Bronchial epithelial cell (primary cell): ENCODE results near the gene ASCC1. TPM values are rescaled to one million over a fixed set of nuclear protein-coding genes. Genes with fewer than 3 reads are reported as not detected.

Experiments
- DNase-seq: peaks from one replicate; pipeline ENCODE4 v3.0.0-alpha.2; 2010; ENCODE audit warnings: low read depth
- FAIRE-seq: peaks from 2 replicates; lab custom pipeline; 2011; peaks lifted over from hg19 to GRCh38; lab: Jason Lieb, UNC
- H3K27me3 ChIP-seq: 2 replicates; pipeline ENCODE4 v1.5.1; 2011; ENCODE audit warnings: low read length; ENCODE audit not compliant: control insufficient read depth, insufficient read depth
- H3K36me3 ChIP-seq: 2 replicates; pipeline ENCODE4 v1.5.1; 2011; ENCODE audit warnings: low read length; ENCODE audit not compliant: control insufficient read depth, insufficient read depth
- H3K4me3 ChIP-seq: 2 replicates; pipeline ENCODE4 v1.5.1; 2011; ENCODE audit warnings: mild to moderate bottlenecking, low read depth, low read length, control low read depth
- CTCF ChIP-seq: IDR thresholded peaks from 2 replicates; pipeline ENCODE4 v1.5.1; 2011; ENCODE audit warnings: mild to moderate bottlenecking, moderate library complexity, low read length, control low read depth, inconsistent platforms; ENCODE audit not compliant: insufficient read depth, severe bottlenecking
- total RNA-seq: library from RNA; depleted of rRNA; stranded (reverse); fragments of >200 nt; gene quantifications from 2 replicates; pipeline ENCODE4 v1.2.1, GENCODE V29; 2014

Gene ASCC1
- total RNA-seq, 1 donor from 2014 or later = 22.4 TPM

DNA sequence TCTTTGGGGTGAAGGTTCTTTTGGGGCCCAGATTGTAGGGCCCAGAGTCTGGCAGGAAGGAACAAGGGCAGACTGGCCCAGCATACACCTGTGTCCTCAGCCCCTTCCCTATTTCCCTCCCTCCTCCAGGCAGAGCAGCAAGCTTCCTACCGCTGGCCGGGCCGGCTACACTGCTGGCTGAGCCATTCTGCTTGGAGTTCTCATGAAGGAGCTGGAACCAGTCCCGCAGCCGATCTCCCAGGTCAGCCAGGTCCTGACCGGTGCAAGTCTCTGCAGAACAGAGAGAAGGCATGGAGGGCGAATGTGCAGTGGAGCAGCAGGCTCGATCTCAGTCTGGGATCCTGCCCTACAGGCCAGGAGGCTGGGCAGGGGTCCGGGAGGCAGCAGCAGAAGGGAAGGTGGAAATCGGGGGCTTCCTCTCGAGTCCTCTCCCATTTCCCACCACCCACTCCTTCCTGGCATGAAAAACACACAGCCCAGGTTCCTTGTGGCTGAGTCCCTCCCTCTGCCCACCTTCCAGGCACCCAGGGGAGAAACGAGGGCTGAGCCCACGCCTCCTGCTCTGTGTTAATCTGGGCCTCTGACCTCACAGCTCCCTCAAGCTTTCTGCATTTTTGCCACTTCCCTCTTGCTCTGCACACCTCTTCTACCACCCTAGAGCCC is 148.5 kb downstream of the ASCC1 start:
- no peak for TF ChIP-seq CTCF
- H3K27me3 ChIP-seq = peaks cover 6% of the 10 kb centered on the region
- no peaks in the 10 kb centered on the region for H3K36me3 ChIP-seq
- FAIRE-seq = no peak
- no peak overlapping the region for H3K4me3 ChIP-seq
- no peak for DNase-seq

GRCh38 chr10:72066318-72067284 is 149.5 kb downstream of the ASCC1 start:
- Histone ChIP-seq H3K27me3 (peaks cover 6% of the 10 kb centered on the region), H3K36me3 (no peaks in the 10 kb centered on the region), H3K4me3 (no peak overlapping the region)
- TF ChIP-seq CTCF = no peak
- FAIRE-seq (no peak), DNase-seq (no peak)

- peaks cover 6% of the 10 kb centered on the region for H3K27me3 ChIP-seq
- TF ChIP-seq CTCF = no peak
- H3K4me3 ChIP-seq = no peak overlapping the region
- DNase-seq (no peak), FAIRE-seq (no peak)
- H3K36me3 ChIP-seq = no peaks in the 10 kb centered on the region
Measured at GRCh38 chr10:72065439-72066025, 150.5 kb downstream of the ASCC1 start.

DNA sequence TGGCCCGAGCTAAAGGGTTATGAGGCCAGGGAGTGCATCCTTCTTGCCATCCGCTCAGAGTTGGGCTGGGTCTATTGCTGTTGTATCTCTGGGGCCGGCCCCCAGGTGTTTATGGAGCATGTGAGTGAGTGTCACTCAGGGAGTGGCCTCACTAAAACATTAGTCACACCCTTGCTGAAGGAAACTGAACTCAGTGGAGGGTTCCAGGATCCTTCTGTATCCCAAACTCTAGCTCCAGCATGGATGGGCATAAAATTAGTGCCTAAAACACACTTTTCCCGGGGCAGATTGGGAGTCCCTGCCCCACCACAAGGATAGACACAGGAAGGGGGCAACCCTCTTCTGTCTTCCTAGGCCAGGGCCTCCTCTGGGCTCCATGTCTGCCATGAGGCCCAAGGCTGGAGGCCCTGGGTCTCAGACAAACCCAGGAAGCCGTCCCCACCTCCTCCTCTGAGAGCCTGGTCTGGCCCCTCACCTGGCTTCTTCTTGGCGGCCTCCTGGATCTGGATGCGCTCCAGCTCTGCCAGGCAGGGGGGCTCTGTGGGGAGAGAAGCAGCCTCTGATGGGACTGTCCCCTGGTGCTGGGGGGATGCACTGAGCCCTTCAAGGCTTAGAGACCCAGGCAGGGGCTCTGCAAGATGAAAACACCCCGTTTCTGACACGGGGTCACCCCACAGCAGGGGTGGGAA is 152.2 kb downstream of the ASCC1 start:
- H3K36me3 ChIP-seq = no peaks in the 10 kb centered on the region
- H3K27me3 ChIP-seq = peaks cover 6% of the 10 kb centered on the region
- DNase-seq = peak; percentile 57
- FAIRE-seq = no peak
- H3K4me3 ChIP-seq = no peak overlapping the region
- TF ChIP-seq CTCF = no peak

DNA sequence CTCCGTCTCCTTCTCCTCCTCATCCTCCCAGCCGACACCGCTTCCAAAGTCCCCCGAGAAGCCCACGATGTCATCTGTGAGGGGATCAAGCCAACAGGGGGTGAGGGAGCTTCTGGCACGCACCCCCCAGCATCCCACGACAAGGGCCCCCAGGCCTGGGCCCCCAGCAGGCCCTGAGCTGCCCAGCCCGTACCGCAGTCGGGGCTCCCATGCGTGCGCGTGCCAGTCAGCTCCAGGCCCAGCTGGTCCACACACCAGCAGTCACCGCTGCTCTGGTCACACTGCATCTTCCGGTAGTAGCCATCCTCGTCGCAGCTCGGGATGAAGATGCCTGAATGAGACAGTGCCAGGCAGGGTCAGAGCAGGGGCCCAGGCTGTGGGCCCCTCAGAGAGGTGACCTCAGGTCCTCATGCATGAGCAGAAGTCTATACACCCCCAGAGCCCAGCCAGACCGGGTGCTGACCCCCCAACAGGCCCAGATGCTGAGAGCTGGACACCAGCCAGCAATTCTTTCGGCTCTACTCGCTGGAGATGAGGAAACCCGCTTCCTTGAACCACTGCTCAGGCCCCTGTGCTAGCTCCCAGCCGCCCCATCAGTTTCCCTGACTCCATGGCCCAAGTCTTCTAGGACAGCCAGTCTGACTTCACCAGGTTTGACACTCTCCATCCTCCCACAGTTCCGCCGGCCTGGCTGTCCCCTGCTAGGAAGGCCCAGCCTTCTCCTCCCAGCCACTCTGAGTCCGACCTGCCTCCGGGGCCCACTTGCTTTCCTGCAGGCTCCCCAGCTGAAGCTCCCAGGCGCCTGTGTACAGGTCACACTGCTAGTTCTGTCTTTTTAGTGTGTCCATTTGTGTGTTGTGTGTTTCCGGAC is 153.0 kb downstream of the ASCC1 start:
- DNase-seq (no peak), FAIRE-seq (no peak)
- Histone ChIP-seq H3K4me3 (no peak overlapping the region), H3K36me3 (no peaks in the 10 kb centered on the region), H3K27me3 (peaks cover 6% of the 10 kb centered on the region)
- TF ChIP-seq CTCF = no peak
